Ramos (cell line): ENCODE measurements around the gene FZD10.

Source experiments
- in situ Hi-C: fragments of 300-500 bp; cut with MboI; formaldehyde crosslinking; loops from one replicate; pipeline ENCODE4 v1.14.3; 2022; ENCODE audit warnings: low sequenced_read_pairs; ENCODE audit not compliant: unreplicated experiment

Gene FZD10

GRCh38 chr12:130177635-130178242 lies 15.5 kb downstream of the FZD10 start:
- in situ Hi-C loops, result no loop called here

GRCh38 chr12:130178282-130178681 lies 16.0 kb downstream of the FZD10 start:
- in situ Hi-C loops, result no loop called here

DNA sequence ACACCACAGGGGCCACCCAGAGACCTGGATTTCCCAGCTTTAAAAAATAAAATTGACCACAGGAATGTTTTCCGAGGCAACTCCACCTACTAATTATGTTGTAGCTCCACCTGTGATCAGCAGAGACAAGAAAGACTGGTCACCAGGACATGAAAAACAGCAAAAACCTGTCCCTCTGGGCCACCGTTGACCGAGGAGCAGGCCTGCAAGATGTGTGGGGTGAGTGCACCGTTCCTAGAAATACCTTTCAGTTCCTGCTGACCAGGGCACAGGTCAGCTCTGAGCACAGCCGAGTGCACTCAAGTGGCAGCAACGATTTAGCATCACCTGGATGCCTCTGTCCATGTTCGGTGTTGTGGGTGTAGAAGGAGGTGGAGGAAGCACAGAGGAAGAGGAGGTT lies 16.9 kb downstream of the FZD10 start:
- in situ Hi-C loops, result no loop called here

DNA sequence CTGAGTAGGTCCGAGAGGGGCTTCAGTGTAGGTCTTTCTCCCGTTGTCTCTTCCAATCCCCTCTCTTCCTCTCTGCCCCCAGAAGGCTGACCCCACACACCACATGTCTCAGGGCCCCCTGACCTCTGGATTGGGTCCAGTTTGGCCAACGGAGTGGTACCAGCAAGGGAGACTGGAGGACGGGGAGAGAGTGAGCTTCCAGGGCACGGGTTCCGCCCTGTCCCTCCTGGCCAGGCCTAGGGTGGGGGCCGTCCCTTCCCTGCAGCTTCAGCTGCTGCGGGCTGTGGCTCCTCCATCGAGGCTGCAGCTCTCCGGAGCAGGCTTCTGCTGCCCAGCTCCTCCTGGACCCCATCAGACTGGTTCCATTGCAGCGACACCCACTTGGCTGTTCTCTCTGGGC lies 17.4 kb downstream of the FZD10 start:
- in situ Hi-C loops, result no loop called here

- in situ Hi-C loops, result no loop called here
Measured at GRCh38 chr12:130181211-130181610, 18.9 kb downstream of the FZD10 start.

DNA sequence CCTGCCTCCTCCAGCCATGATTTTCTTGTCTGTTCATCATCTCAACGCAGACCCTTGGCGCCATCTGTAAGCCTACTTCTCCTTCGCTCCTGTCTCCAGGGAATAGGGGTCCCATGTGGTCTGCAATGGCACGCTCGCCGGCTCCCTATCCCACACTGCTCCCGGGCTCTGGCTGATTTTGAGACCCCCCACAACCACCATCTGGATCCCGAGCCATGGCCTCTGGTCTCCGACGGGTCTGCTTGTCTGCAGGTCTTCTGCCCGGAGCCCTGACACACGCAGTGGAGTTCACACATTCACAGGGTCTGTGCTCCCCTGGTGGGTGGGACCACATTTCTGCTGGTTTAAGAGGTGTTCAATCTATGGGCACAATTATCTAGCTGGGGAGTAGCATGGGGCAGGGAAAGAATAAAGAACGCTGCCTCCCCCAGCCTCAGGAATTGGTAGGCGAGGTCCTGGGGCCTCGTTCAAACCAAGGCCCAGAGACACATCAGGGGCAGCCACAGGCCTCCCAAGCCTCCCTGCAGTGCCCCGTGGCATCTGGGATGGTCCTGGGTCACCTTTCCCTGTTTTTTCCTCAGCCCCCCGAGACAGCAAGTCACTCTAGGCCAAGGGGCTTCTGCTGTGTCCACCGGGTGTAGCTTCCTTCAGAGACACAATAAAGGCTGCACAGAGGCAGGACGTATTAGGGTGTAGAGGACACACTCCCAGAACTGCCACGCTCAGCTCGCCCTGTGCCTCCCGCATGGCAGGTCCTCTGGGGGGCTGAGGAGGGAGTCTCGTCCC lies 21.5 kb downstream of the FZD10 start:
- in situ Hi-C loops, result no loop called here

- in situ Hi-C loops, result no loop called here
Measured at GRCh38 chr12:130184404-130185090, 22.3 kb downstream of the FZD10 start.

DNA sequence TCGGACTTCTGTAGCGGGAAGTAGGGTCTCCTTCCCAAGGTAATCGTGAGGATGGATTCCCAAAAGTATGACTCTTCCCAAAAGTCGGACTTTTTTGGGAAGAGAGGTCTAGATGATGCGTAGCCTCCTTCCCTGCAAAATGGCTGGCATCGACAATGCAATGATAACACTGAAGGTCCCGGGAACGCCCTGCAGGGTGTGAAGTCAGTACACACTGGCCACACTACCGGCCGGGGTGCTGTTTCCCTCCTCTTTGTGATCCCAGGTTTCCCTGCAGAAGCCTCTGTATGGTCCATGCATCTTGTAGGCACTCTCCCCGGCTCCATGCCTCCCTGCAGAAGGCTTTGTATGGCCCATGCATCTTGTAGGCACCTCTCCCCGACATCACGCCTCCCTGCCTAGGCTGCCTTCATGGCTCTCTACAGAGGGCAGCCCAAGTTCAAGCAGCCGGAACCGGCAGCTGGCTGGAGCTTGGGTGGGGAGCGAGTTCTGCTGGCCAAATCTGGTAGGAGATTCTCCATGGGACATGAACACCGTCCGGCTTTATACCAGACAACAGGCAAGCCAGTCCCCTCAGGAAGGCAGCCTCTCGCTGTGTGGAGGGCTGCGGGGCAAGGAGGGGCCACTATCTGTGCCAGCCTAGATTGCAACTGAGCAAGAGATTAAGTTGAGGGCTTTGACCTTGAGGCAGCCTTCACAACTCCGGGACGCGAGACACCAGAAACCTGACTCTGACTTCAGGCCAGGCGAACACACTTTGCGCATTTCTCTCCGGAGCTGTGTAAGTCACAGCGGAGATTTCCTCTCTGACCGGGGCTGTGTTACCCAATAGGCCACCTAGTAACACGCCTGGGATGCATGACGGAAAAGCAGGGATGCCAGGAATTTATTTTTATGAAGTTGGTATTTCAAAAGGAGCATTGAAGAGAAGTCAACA lies 23.5 kb downstream of the FZD10 start:
- in situ Hi-C loops, result no loop called here

DNA sequence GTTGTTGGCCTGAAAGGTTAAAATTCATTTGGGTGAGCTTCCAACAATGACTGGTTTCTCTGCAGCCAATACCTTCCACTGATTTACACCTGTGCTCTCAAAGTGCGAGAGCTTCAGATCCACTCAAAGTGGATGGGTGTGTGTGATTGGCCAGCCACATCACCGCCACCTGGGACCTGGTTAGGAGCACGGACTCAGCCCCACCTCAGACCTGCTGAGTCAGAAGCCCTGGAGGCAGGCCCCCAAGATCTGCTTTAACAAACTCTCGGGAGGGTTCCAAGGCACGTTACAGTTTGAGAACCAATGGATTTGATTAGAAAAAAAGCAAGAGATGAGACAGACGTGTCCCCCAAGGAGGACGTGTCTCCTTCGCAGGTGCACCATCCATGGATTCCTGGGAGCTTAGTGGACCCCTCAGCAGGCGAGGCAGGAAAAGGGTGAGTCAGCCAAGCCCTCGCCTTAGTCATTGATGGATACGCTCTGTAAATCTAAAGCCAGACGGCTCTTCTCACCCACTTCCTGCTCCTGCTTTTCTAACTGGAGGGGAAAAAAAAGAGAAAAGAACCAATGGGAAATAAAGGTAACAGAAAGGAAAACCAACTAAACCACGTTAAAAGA lies 24.5 kb downstream of the FZD10 start:
- in situ Hi-C loops, result no loop called here

- in situ Hi-C loops, result no loop called here
Measured at GRCh38 chr12:130192642-130193345, 30.5 kb downstream of the FZD10 start.

GRCh38 chr12:130194154-130194553 lies 31.9 kb downstream of the FZD10 start:
- in situ Hi-C loops, result no loop called here

GRCh38 chr12:130195369-130195768 lies 33.1 kb downstream of the FZD10 start:
- in situ Hi-C loops, result no loop called here

GRCh38 chr12:130195776-130196175 lies 33.5 kb downstream of the FZD10 start:
- in situ Hi-C loops, result no loop called here

GRCh38 chr12:130196827-130197226 lies 34.6 kb downstream of the FZD10 start:
- in situ Hi-C loops, result no loop called here

GRCh38 chr12:130198026-130198662 lies 35.9 kb downstream of the FZD10 start:
- in situ Hi-C loops, result no loop called here

GRCh38 chr12:130198663-130199060 lies 36.4 kb downstream of the FZD10 start:
- in situ Hi-C loops, result no loop called here

- in situ Hi-C loops, result no loop called here
Measured at GRCh38 chr12:130199581-130200390, 37.5 kb downstream of the FZD10 start.

DNA sequence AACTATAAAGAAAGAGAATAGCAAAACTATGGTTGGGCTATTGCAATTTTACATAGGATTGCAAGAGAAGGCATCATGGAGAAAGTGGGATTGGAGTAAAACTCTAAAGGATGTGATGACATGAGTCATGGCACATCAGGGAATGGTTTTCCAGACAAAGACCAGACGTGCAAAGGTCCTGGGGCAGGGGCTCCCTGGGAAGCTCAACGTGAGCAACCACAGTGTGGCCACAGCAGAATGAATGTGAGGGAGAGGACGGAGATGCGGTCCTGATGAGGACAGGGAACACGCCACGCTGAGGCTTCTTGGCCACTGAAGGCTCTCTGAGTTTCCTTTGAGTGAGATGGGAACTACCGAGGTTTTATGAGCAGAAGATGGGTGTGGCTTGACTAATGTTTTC lies 38.2 kb downstream of the FZD10 start:
- in situ Hi-C loops, result no loop called here
